ENCODE results near the gene LYAR.

DNA sequence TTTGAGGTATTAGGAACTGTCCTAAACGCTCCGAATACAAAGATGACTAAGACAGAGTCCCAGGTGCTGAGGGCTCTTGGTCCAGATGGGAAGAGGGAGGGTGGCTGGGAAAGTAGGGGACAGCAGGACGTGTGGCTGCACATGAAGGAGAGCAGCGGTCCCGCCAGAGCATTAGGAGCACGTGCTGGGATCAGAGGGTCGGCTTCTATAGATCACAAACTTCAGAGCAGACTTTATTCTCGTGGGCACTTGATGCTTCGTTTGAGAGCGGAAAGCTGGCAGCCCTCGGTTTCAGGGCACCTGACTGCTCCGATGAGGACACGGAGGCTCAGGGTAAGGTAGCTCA, 26.2 kb upstream of the LYAR start:
- TF ChIP-seq POLR2A (IDR thresholded peaks at IDR 0.05; ENCODE audit: low read depth, low read length) (no peak), RFX5 (IDR thresholded peaks at IDR 0.05; ENCODE audit: low read depth, low read length) (no peak), CEBPB (IDR thresholded peaks at IDR 0.05; ENCODE audit: low read depth, low read length) (no peak)
- TF ChIP-seq, protein P1, sequence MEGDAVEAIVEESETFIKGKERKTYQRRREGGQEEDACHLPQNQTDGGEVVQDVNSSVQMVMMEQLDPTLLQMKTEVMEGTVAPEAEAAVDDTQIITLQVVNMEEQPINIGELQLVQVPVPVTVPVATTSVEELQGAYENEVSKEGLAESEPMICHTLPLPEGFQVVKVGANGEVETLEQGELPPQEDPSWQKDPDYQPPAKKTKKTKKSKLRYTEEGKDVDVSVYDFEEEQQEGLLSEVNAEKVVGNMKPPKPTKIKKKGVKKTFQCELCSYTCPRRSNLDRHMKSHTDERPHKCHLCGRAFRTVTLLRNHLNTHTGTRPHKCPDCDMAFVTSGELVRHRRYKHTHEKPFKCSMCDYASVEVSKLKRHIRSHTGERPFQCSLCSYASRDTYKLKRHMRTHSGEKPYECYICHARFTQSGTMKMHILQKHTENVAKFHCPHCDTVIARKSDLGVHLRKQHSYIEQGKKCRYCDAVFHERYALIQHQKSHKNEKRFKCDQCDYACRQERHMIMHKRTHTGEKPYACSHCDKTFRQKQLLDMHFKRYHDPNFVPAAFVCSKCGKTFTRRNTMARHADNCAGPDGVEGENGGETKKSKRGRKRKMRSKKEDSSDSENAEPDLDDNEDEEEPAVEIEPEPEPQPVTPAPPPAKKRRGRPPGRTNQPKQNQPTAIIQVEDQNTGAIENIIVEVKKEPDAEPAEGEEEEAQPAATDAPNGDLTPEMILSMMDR (conservative IDR thresholded peaks at IDR 0.05; ENCODE audit: low read depth, low read length), result no peak
- TF ChIP-seq, protein P2, sequence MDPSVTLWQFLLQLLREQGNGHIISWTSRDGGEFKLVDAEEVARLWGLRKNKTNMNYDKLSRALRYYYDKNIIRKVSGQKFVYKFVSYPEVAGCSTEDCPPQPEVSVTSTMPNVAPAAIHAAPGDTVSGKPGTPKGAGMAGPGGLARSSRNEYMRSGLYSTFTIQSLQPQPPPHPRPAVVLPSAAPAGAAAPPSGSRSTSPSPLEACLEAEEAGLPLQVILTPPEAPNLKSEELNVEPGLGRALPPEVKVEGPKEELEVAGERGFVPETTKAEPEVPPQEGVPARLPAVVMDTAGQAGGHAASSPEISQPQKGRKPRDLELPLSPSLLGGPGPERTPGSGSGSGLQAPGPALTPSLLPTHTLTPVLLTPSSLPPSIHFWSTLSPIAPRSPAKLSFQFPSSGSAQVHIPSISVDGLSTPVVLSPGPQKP (IDR thresholded peaks at IDR 0.05; ENCODE audit: borderline replicate concordance, low read depth, low read length), result no peak
- TF ChIP-seq, protein P3, sequence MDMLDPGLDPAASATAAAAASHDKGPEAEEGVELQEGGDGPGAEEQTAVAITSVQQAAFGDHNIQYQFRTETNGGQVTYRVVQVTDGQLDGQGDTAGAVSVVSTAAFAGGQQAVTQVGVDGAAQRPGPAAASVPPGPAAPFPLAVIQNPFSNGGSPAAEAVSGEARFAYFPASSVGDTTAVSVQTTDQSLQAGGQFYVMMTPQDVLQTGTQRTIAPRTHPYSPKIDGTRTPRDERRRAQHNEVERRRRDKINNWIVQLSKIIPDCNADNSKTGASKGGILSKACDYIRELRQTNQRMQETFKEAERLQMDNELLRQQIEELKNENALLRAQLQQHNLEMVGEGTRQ (IDR thresholded peaks at IDR 0.05; ENCODE audit: low read depth, low read length), result no peak
